ENCODE measurements around the gene ASB10. TPM values are rescaled to one million over a fixed set of nuclear protein-coding genes. Genes with fewer than 3 reads are reported as not detected.

Gene ASB10
- total RNA-seq, 2 donors from 2014 or later: not detected

DNA sequence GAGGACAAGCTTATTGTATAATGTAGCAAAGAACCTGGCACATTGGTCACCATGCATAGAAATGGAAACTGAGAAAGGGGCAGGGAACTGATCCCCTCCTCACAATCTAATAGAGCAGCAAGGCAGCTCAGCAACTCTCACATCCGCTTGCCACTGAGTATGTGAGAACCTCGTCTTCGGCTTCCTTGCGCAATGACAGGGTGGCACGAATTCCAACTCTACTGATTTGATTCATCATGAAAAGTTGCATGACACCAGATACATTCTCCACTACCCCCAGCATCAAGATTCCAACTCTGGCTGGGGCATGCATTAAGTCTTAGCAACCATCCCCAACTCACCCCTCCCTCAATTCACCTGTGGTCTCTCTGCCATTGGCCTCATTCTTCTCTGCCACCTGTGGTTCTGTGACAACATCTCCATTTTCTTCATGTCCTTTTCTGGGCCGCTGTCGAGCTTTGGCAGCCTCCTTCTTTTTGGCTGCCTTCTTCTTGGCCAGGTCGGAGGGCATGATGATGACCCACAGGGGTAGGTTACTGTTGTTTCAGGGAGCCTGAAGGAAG is 39.0 kb upstream of the ASB10 start:
- H3K36me3 Mint-ChIP-seq: peaks cover 30% of the 10 kb centered on the region
- peak overlapping the region; percentile 93 for H3K27ac Mint-ChIP-seq
- peaks cover 38 to 40% of the 10 kb centered on the region in 2 donors for H3K4me1 Mint-ChIP-seq (ENCODE audit: low read depth in 2 of 2)
- no peak for DNase-seq (ENCODE audit: low spot score)
- H3K27me3 Mint-ChIP-seq: no peaks in the 10 kb centered on the region
- peak overlapping the region; percentile 99 for H3K4me3 Mint-ChIP-seq
- H3K9me3 Mint-ChIP-seq: no peaks in the 10 kb centered on the region
- ATAC-seq: no peak

DNA sequence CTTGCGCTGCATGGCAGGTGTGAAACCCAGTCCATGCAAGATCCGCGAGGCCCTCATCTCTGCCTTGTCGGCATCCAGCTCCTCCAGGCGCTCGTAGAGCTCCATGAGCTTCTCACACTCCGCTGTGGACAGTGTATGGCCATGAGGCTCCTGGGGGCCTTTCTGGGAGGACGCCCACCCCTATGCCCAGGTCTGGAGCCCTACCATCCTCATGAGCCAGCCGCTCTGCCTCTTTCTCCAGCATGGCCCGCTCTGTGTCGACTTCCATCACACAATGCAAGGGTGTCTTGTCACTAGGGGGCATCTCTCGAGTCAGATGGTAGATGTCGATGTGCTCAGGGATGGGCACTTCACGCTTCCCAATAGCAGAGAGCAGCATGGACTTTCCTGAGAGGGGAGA is 36.7 kb upstream of the ASB10 start:
- H3K36me3 Mint-ChIP-seq: peaks cover 37% of the 10 kb centered on the region
- no peak for DNase-seq (ENCODE audit: low spot score)

DNA sequence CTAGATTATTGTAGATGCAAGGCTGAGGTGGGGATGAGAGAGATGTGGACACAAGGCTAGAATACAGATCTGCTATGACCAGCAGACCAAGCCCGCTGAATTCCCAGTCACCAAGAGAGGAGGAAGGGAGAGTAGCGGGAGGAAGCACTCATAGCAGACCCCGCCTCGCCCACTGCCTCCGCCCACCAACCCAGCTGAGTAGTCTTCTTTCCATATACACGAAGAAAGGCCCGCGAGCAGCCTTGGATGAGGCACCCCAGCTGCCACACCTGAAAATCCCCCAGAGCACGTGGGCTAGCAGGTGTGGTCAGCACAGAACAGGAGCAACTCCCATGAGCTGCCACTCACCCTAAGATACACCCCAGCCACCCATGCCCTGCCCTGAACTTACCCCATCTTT is 31.1 kb upstream of the ASB10 start:
- H3K4me3 Mint-ChIP-seq: no peak overlapping the region
- H3K27ac Mint-ChIP-seq: no peak overlapping the region
- no peaks in the 10 kb centered on the region for H3K9me3 Mint-ChIP-seq
- peak in 1 of 2 donors; percentile 27 for ATAC-seq
- H3K27me3 Mint-ChIP-seq: no peaks in the 10 kb centered on the region
- H3K4me1 Mint-ChIP-seq (ENCODE audit: low read depth in 2 of 2): no peaks in the 10 kb centered on the region
- DNase-seq (ENCODE audit: low spot score): no peak
- peaks cover 38% of the 10 kb centered on the region for H3K36me3 Mint-ChIP-seq

More for the DNA sequence above, 36.7 kb upstream of the ASB10 start:
- ATAC-seq: no peak
- no peak overlapping the region for H3K27ac Mint-ChIP-seq
- H3K4me1 Mint-ChIP-seq (ENCODE audit: low read depth in 2 of 2): peaks cover 38 to 40% of the 10 kb centered on the region in 2 donors
- no peaks in the 10 kb centered on the region for H3K9me3 Mint-ChIP-seq
- H3K4me3 Mint-ChIP-seq: no peak overlapping the region
- H3K27me3 Mint-ChIP-seq: no peaks in the 10 kb centered on the region

DNA sequence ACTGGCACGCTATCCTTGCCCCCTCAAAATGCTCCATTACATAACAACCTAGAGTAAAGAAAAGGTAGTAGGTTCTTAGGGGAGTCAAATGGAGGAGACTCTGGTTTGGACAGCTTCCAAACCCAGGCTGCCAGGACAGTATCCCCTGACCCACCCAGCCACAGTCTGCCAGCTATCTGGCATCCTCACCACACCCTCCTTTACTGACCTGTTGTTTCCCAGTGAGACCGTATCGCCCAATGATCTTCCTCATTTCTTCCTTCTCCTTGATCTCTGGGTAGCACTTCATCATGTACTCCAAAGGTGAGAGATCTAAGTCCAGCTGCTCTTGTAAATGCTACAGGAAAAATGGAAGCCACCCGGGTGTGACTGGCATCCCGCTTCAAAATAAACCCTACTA is 28.3 kb upstream of the ASB10 start:
- no peak overlapping the region for H3K27ac Mint-ChIP-seq
- no peaks in the 10 kb centered on the region for H3K4me1 Mint-ChIP-seq (ENCODE audit: low read depth in 2 of 2)
- peaks cover 33% of the 10 kb centered on the region for H3K36me3 Mint-ChIP-seq
- no peak overlapping the region for H3K4me3 Mint-ChIP-seq
- no peak for DNase-seq (ENCODE audit: low spot score)
- H3K27me3 Mint-ChIP-seq: no peaks in the 10 kb centered on the region
- no peak for ATAC-seq
- no peaks in the 10 kb centered on the region for H3K9me3 Mint-ChIP-seq

DNA sequence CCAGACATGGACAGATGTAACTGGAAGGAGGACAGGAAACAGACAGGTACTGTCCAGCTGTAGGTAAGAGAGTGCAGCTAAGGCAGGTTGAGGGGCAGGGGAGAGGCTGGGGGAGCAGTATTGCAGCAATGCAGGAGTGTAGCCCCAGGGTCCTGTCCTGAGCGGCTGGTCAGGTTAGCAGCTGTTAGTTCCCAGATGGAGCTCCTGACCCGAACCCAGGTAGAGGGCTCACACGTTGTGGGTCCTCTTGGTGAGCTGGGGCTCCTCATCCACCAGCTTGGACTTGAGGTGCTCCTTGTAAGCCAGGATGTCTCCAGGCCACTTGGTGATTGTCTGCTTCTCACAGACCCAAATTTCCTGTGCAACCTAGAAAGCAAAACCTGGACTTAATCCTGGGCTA is 26.8 kb upstream of the ASB10 start:
- H3K4me1 Mint-ChIP-seq (ENCODE audit: low read depth in 2 of 2): no peaks in the 10 kb centered on the region
- H3K36me3 Mint-ChIP-seq: peaks cover 28% of the 10 kb centered on the region
- H3K4me3 Mint-ChIP-seq: no peak overlapping the region
- DNase-seq (ENCODE audit: low spot score): no peak
- no peaks in the 10 kb centered on the region for H3K9me3 Mint-ChIP-seq
- no peak for ATAC-seq
- H3K27ac Mint-ChIP-seq: no peak overlapping the region
- H3K27me3 Mint-ChIP-seq: no peaks in the 10 kb centered on the region

DNA sequence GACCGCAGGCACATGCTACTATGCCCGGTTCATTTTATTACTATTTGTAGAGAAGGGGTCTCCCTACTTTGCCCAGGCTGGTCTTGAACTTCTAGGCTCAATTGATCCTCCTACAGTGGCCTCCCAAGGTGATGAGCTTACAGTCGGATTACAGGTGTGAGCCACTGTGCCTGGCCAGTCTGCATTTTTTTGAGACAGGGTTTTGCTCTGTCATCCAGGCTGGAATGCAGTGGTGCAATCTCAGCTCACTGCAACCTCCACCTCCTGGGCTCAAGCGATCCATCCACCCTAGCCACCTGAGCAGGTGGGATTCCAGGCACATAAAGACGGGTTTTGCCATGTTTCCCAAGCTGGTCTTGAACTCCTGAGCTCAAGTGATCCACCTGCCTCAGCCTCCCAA is 25.6 kb upstream of the ASB10 start:
- DNase-seq (ENCODE audit: low spot score) (no peak), ATAC-seq (no peak)
- Mint-ChIP-seq H3K36me3 (peaks cover 18% of the 10 kb centered on the region), H3K27me3 (no peaks in the 10 kb centered on the region), H3K27ac (no peak overlapping the region), H3K4me1 (ENCODE audit: low read depth in 2 of 2) (peaks cover 3 to 6% of the 10 kb centered on the region in 2 donors), H3K4me3 (no peak overlapping the region), H3K9me3 (no peaks in the 10 kb centered on the region)

DNA sequence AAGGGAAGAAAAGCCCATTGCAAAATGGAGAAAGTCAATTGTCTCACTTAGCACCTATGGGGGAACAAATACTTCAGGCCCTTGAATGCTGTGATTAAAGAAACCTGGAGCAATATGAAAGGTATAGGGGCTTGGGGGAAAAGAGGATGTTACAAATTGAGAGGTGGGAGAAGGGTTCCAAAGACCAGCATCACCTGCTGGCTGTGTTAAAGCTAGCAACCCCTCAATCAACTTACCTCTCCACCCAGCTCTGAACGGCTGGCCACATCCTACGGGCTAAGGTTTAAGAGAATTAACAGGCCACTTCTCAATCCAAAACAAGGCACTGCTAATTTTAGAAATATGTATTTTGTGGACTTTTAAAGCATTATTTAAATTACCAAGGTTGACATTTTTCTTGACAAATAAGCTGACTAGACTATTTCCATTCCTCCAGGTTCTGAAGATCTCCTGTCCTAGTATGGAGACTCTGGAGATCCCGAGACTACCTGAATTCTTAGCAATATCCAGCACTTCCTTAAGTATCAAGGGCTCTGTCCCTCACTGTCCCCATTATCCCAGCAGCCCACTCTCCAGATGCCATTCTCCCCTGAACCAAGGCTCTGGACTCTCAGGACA is 24.2 kb upstream of the ASB10 start:
- H3K27ac Mint-ChIP-seq: no peak overlapping the region
- H3K27me3 Mint-ChIP-seq: no peaks in the 10 kb centered on the region
- H3K9me3 Mint-ChIP-seq: no peaks in the 10 kb centered on the region
- H3K4me3 Mint-ChIP-seq: no peak overlapping the region
- no peak for DNase-seq (ENCODE audit: low spot score)
- no peak for ATAC-seq
- H3K36me3 Mint-ChIP-seq: peaks cover 18% of the 10 kb centered on the region
- peaks cover 14 to 18% of the 10 kb centered on the region in 2 donors for H3K4me1 Mint-ChIP-seq (ENCODE audit: low read depth in 2 of 2)

DNA sequence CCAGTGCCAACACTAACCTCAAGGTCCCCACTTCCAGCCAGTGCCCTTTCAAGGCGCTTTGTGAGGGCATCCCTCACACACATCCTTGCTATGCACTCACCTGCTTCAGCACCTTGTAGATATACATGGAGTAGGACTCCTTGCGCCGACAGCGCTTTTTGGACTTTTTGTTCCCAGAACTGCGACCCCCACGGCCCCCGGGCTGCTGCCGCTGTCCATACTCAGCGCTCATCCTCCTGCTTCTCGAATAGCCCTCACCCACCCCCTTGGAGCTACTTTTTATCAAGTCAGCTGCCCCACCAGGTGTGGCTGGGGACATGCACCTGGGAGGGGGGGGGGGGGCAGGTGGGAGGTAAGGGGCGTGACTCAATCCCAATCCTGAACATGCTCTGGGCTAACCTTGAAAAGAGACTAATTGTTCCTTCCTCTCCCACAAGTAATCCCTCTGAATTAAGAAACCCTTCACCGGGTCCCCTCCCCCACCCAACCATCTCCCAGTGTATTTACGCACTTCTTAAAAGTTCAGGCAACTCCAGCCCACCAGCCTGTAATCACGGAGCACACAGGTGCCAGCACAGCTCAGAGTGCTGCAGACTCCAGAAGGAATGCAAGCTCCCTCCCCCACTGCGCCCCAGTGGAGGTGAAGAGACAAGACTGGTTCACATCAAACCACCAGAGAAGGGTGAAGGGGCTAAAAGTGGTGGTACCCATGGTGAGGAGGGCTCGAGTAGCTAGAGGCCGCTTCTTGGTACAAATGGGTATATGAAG is 23.2 kb upstream of the ASB10 start, which contains the start of gene H2BK1:
Gene H2BK1 (minus strand): TSS at position 402 of the 768 bp plus-strand sequence. CDS start 170 bp downstream, at position 232.
- peaks cover 14 to 21% of the 10 kb centered on the region in 2 donors for H3K4me1 Mint-ChIP-seq (ENCODE audit: low read depth in 2 of 2)
- no peak for ATAC-seq
- H3K36me3 Mint-ChIP-seq: peaks cover 9% of the 10 kb centered on the region
- H3K4me3 Mint-ChIP-seq: no peak within 1 kb of the TSS
- H3K27me3 Mint-ChIP-seq: peaks cover 0 to 3% of the 10 kb centered on the region in 2 donors
- no peak for DNase-seq (ENCODE audit: low spot score)
- H3K9me3 Mint-ChIP-seq: no peaks in the 10 kb centered on the region
- no peak within 1 kb of the TSS for H3K27ac Mint-ChIP-seq

DNA sequence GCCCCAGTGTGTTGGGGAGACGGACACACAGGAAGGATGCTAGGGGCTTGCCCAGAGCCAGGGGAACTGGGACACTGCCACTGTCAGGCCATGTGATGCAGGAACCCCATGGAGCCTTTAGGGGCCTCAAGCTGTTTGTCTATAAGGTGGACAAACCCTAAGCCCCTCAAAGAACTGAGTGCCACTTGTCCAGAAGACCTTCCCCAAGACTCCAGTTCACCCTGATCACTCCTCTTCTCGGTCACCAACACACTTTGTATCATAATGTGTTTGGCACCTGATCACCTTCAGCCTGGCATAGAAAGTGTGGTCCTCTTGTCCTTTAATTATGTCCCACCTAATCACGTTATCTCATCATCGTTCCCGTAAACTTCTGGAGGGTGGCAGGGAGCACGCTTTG is 22.5 kb upstream of the ASB10 start:
- peaks cover 4% of the 10 kb centered on the region for H3K36me3 Mint-ChIP-seq
- ATAC-seq (no peak), DNase-seq (ENCODE audit: low spot score) (no peak)
- H3K27me3 Mint-ChIP-seq: peaks cover 0 to 5% of the 10 kb centered on the region in 2 donors
- peaks cover 14 to 21% of the 10 kb centered on the region in 2 donors for H3K4me1 Mint-ChIP-seq (ENCODE audit: low read depth in 2 of 2)
- H3K9me3 Mint-ChIP-seq: no peaks in the 10 kb centered on the region
- H3K4me3 Mint-ChIP-seq: no peak overlapping the region
- H3K27ac Mint-ChIP-seq: no peak overlapping the region

DNA sequence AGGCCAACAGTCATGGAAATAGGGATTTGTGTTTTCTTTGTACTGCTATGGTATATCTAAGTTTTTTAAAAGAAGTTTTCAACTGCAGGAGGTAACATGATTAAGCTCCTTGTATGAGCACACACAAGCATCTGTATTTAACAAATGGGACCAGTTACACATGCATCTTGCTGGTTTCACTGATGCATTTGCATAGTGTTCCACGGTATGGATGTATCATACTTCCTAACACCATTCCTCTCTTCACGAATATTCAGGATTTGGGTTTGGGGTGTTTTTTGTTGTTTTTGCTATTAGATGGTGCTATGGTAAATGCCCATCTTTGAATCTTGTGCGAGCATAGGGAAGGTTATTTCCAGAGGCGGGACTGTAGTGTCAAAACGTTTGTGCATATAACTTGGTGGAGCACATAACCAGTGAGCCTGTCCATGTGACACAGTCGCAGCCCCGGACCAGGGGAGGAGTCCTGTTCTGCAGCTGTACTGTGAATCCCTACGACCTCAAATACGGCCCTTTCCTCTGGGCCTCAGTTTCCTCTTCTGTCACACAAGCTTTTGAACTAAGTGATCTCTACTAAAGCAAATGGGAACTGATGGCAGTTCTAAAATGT is 21.3 kb upstream of the ASB10 start:
- Mint-ChIP-seq H3K4me3 (no peak overlapping the region), H3K27ac (no peak overlapping the region), H3K4me1 (ENCODE audit: low read depth in 2 of 2) (peaks cover 14 to 21% of the 10 kb centered on the region in 2 donors), H3K27me3 (peaks cover 0 to 5% of the 10 kb centered on the region in 2 donors), H3K36me3 (peaks cover 3% of the 10 kb centered on the region), H3K9me3 (no peaks in the 10 kb centered on the region)
- DNase-seq (ENCODE audit: low spot score): no peak
- no peak for ATAC-seq

DNA sequence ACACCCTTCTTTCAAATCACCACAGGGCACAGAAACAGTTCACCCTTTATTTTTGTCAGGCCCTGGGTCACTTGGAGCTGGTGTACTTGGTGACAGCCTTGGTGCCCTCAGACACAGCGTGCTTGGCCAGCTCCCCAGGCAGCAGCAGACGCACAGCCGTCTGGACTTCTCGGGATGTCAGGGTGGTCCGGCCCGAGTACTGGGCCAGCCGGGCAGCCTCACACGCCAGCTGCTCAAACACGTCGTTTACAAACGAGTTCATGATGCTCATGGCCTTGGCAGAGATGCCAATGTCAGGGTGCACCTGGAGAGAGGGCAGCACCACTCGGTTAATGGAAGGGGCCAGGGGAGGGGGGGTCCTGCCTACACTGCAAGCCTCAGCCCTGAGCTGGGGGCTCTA is 20.8 kb upstream of the ASB10 start:
- H3K9me3 Mint-ChIP-seq: no peaks in the 10 kb centered on the region
- ATAC-seq: no peak
- H3K4me1 Mint-ChIP-seq (ENCODE audit: low read depth in 2 of 2): peaks cover 14 to 21% of the 10 kb centered on the region in 2 donors
- no peak overlapping the region for H3K4me3 Mint-ChIP-seq
- peaks cover 0 to 5% of the 10 kb centered on the region in 2 donors for H3K27me3 Mint-ChIP-seq
- no peak overlapping the region for H3K27ac Mint-ChIP-seq
- H3K36me3 Mint-ChIP-seq: no peaks in the 10 kb centered on the region
- DNase-seq (ENCODE audit: low spot score): no peak

DNA sequence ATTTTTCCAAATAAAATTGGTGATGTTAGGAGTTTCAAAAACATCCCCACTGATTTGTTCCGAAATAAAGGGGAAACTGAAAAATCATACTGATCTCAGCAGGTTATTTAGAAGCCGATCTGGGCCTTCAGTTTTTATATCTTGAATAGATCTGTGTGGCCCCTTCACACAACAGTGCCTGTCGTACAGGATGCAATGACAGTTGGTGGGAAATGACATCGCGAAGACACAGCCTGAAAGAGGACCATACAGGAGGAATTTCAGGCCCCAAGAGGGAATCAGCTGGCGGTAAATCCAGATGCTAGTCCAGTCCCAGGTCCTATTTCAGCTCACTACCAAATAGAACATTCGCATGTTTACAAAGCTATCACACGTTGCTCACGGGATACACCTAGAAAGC is 20.3 kb upstream of the ASB10 start:
- H3K27me3 Mint-ChIP-seq: peaks cover 0 to 5% of the 10 kb centered on the region in 2 donors
- ATAC-seq: no peak
- peak overlapping the region; percentile 33 for H3K4me3 Mint-ChIP-seq
- no peaks in the 10 kb centered on the region for H3K9me3 Mint-ChIP-seq
- H3K4me1 Mint-ChIP-seq (ENCODE audit: low read depth in 2 of 2): peaks cover 14 to 21% of the 10 kb centered on the region in 2 donors
- H3K36me3 Mint-ChIP-seq: no peaks in the 10 kb centered on the region
- no peak for DNase-seq (ENCODE audit: low spot score)
- no peak overlapping the region for H3K27ac Mint-ChIP-seq

DNA sequence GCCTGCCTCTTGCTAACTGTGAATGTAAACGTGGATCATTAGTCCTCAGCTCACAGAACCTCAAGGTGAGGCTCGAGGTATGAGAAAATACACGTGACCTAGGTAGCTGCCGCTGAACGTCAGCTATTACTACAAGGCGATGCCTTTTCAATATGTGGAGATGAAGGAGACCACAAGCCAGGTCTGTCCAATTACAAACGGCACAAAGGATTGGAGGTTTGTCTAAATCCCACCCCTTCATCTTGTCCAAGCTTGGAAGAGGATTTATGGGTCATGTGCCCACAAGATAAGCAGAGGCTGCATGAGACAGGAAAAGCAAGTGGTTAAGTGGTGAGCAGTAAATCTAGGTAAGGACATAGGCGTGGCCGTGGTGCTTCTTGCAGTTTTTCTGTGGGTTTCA is 19.9 kb upstream of the ASB10 start:
- ATAC-seq: no peak
- no peak overlapping the region for H3K27ac Mint-ChIP-seq
- H3K36me3 Mint-ChIP-seq: no peaks in the 10 kb centered on the region
- peak overlapping the region; percentile 33 for H3K4me3 Mint-ChIP-seq
- peaks cover 0 to 5% of the 10 kb centered on the region in 2 donors for H3K27me3 Mint-ChIP-seq
- no peaks in the 10 kb centered on the region for H3K9me3 Mint-ChIP-seq
- H3K4me1 Mint-ChIP-seq (ENCODE audit: low read depth in 2 of 2): peaks cover 14 to 21% of the 10 kb centered on the region in 2 donors
- DNase-seq (ENCODE audit: low spot score): no peak

DNA sequence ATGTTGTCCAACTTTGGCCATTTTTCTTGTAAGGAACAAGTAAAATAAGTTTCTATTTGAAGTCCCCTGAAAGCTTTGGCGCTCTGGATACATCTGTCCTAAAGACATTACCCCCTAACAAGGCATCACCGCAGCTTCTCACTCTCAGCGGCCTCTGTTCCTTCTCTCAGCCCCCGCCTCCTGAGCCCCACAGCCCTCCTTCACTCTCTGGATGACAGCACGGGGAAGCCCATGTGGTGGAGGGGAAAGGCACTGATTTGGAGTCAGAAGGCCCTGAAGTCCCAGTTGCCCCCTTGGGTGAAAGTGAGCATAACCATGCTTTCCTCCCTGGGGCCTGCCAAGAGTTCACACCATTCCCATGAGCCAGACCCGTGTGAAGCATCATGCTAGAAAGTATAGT is 18.7 kb upstream of the ASB10 start:
- peaks cover 14 to 21% of the 10 kb centered on the region in 2 donors for H3K4me1 Mint-ChIP-seq (ENCODE audit: low read depth in 2 of 2)
- H3K36me3 Mint-ChIP-seq: no peaks in the 10 kb centered on the region
- DNase-seq (ENCODE audit: low spot score) (no peak), ATAC-seq (no peak)
- H3K9me3 Mint-ChIP-seq: no peaks in the 10 kb centered on the region
- no peak overlapping the region for H3K4me3 Mint-ChIP-seq
- peaks cover 0 to 10% of the 10 kb centered on the region in 2 donors for H3K27me3 Mint-ChIP-seq
- H3K27ac Mint-ChIP-seq: no peak overlapping the region
